Measurements from ENCODE around the gene S100B. TPM values are rescaled to one million over a fixed set of nuclear protein-coding genes. Genes with fewer than 3 reads are reported as not detected.

The S100B gene
- total and polyA plus RNA-seq, 2 donors (not counting 3 experiments of a cell fraction or from before 2014, with no cell fraction given), result not detected

GRCh38 chr21:46555678-46556077 lies 49.2 kb downstream of the S100B start:
- Histone ChIP-seq H4K20me1 (replicated peaks; ENCODE audit: control insufficient read depth, extremely low read depth, insufficient read depth, low read length) (no peaks in the 10 kb centered on the region), H3K9me3 (replicated peaks; ENCODE audit: control insufficient read depth, insufficient read depth, low read length) (no peaks in the 10 kb centered on the region), H3K4me3 (replicated peaks in 1 of 3; ENCODE audit: insufficient read depth in 1 of 3, low read depth in 1 of 3, low read length in 3 of 3) (no peak overlapping the region), H3K4me2 (ENCODE audit: insufficient read depth, low read length) (no peak overlapping the region), H3K4me1 (ENCODE audit: control insufficient read depth, extremely low read depth, insufficient read depth, low read length) (peaks cover 7% of the 10 kb centered on the region), H2AFZ (ENCODE audit: low read depth, low read length) (no peak overlapping the region), H3K27ac (ENCODE audit: insufficient read depth, low read depth, low read length) (no peak overlapping the region), H3K79me2 (ENCODE audit: control insufficient read depth, insufficient read depth, low read length) (no peaks in the 10 kb centered on the region), H3K27me3 (ENCODE audit: control insufficient read depth in 2 of 2, insufficient read depth in 2 of 2, low read length in 2 of 2) (no peaks in the 10 kb centered on the region), H3K9ac (replicated peaks; ENCODE audit: extremely low read depth, insufficient read depth, low read length) (no peak overlapping the region), H3K36me3 (ENCODE audit: control insufficient read depth in 2 of 2, extremely low read depth in 1 of 2, insufficient read depth in 2 of 2, low read length in 2 of 2) (peaks cover 13 to 45% of the 10 kb centered on the region in 2 experiments), H3K9me1 (replicated peaks; ENCODE audit: control insufficient read depth, extremely low read depth, insufficient read depth, low read length) (no peaks in the 10 kb centered on the region)
- dilution Hi-C loops (cut with MboI; ENCODE audit: extremely low pct_ligation_motif_present, low sequenced_read_pairs) (no loop called here), intact Hi-C loops (cut with micrococcal nuclease) (no loop called here)
- no peak for DNase-seq (ENCODE audit: low read depth, low spot score)
- no TSS peak for BruUV-seq (replicated peaks)
- no peak for FAIRE-seq
- TF ChIP-seq MAX (IDR thresholded peaks at IDR 0.05; ENCODE audit: insufficient read depth, insufficient read length), result no peak
- TF ChIP-seq POLR2AphosphoS5 (IDR thresholded peaks at IDR 0.05; ENCODE audit: insufficient read depth, low read depth, low read length), result no peak
- no peak for TF ChIP-seq POLR2A (IDR thresholded peaks at IDR 0.05; ENCODE audit: low read depth, low read length)
- TF ChIP-seq, protein P1, sequence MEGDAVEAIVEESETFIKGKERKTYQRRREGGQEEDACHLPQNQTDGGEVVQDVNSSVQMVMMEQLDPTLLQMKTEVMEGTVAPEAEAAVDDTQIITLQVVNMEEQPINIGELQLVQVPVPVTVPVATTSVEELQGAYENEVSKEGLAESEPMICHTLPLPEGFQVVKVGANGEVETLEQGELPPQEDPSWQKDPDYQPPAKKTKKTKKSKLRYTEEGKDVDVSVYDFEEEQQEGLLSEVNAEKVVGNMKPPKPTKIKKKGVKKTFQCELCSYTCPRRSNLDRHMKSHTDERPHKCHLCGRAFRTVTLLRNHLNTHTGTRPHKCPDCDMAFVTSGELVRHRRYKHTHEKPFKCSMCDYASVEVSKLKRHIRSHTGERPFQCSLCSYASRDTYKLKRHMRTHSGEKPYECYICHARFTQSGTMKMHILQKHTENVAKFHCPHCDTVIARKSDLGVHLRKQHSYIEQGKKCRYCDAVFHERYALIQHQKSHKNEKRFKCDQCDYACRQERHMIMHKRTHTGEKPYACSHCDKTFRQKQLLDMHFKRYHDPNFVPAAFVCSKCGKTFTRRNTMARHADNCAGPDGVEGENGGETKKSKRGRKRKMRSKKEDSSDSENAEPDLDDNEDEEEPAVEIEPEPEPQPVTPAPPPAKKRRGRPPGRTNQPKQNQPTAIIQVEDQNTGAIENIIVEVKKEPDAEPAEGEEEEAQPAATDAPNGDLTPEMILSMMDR (IDR thresholded peaks at IDR 0.05; ENCODE audit: extremely low read depth in 1 of 2, insufficient read depth in 1 of 2, low read depth in 1 of 2, low read length in 2 of 2), result no peak
- POLR2A ChIA-PET, result no interaction called here
- CTCF ChIA-PET, result no interaction called here

GRCh38 chr21:46555225-46555617 lies 49.7 kb downstream of the S100B start:
- Histone ChIP-seq H3K4me2 (ENCODE audit: insufficient read depth, low read length) (no peak overlapping the region), H3K27ac (ENCODE audit: insufficient read depth, low read depth, low read length) (no peak overlapping the region), H4K20me1 (replicated peaks; ENCODE audit: control insufficient read depth, extremely low read depth, insufficient read depth, low read length) (no peaks in the 10 kb centered on the region), H2AFZ (ENCODE audit: low read depth, low read length) (no peak overlapping the region), H3K9me1 (replicated peaks; ENCODE audit: control insufficient read depth, extremely low read depth, insufficient read depth, low read length) (no peaks in the 10 kb centered on the region), H3K9me3 (replicated peaks; ENCODE audit: control insufficient read depth, insufficient read depth, low read length) (no peaks in the 10 kb centered on the region), H3K4me1 (ENCODE audit: control insufficient read depth, extremely low read depth, insufficient read depth, low read length) (peaks cover 7% of the 10 kb centered on the region), H3K9ac (replicated peaks; ENCODE audit: extremely low read depth, insufficient read depth, low read length) (no peak overlapping the region), H3K4me3 (replicated peaks in 1 of 3; ENCODE audit: insufficient read depth in 1 of 3, low read depth in 1 of 3, low read length in 3 of 3) (no peak overlapping the region), H3K36me3 (ENCODE audit: control insufficient read depth in 2 of 2, extremely low read depth in 1 of 2, insufficient read depth in 2 of 2, low read length in 2 of 2) (peaks cover 18 to 42% of the 10 kb centered on the region in 2 experiments), H3K79me2 (ENCODE audit: control insufficient read depth, insufficient read depth, low read length) (no peaks in the 10 kb centered on the region), H3K27me3 (ENCODE audit: control insufficient read depth in 2 of 2, insufficient read depth in 2 of 2, low read length in 2 of 2) (no peaks in the 10 kb centered on the region)
- intact Hi-C loops (cut with micrococcal nuclease) (no loop called here), dilution Hi-C loops (cut with MboI; ENCODE audit: extremely low pct_ligation_motif_present, low sequenced_read_pairs) (no loop called here)
- no TSS peak for BruUV-seq (replicated peaks)
- DNase-seq (ENCODE audit: low read depth, low spot score), result no peak
- FAIRE-seq, result no peak
- ChIA-PET CTCF (no interaction called here), POLR2A (no interaction called here)
- TF ChIP-seq POLR2AphosphoS5 (IDR thresholded peaks at IDR 0.05; ENCODE audit: insufficient read depth, low read depth, low read length) (no peak), MAX (IDR thresholded peaks at IDR 0.05; ENCODE audit: insufficient read depth, insufficient read length) (no peak), POLR2A (IDR thresholded peaks at IDR 0.05; ENCODE audit: low read depth, low read length) (no peak), EZH2 (IDR thresholded peaks at IDR 0.05; ENCODE audit: borderline replicate concordance, low read depth, low read length, severe bottlenecking) (no peak), MYC (IDR thresholded peaks at IDR 0.05; ENCODE audit: low read depth, low read length) (no peak), FOS (IDR thresholded peaks at IDR 0.05; ENCODE audit: borderline replicate concordance, insufficient read depth, low read length) (no peak), JUN (IDR thresholded peaks at IDR 0.05; ENCODE audit: borderline replicate concordance, insufficient read depth, insufficient read length, low read depth) (no peak), GATA2 (IDR thresholded peaks at IDR 0.05; ENCODE audit: insufficient read depth, insufficient read length, low read depth, low read length) (no peak)
- TF ChIP-seq, protein P1 (IDR thresholded peaks at IDR 0.05; ENCODE audit: extremely low read depth in 1 of 2, insufficient read depth in 1 of 2, low read depth in 1 of 2, low read length in 2 of 2), result no peak

All from endothelial cell of umbilical vein (primary cell).